PC-3 (cell line): ENCODE data around the gene SDK1. TPM values are rescaled to one million over a fixed set of nuclear protein-coding genes. Genes with fewer than 3 reads are reported as not detected.
"Not testable (repeated sequence)": the region's sequence is repeated elsewhere in the genome, so short reads cannot be mapped to it uniquely, and the experiment has no call there.

ENCODE experiments used
- ATAC-seq: fragments of 200-7000 bp; cut with Tn5 transposase; 2 replicates; pipeline ENCODE4 v1.9.1; 2020; ENCODE audit warnings: mild to moderate bottlenecking, moderate library complexity
- BruUV-seq: library from RNA; stranded (reverse); fragments of 400-500 nt; replicated peaks from 2 replicates; lab custom pipeline; 2021; lab: Mats Ljungman, UMichigan
- CTCF ChIA-PET: fragments of 300-600 bp; sonication (Branson Sonifier 250); formaldehyde crosslinking; loops from one replicate; lab custom pipeline; 2022; ENCODE audit warnings: antibody characterized with exemption; lab: Charles Lee
- POLR2A ChIA-PET: fragments of 300-600 bp; sonication (Branson Sonifier 250); formaldehyde crosslinking; loops from one replicate; lab custom pipeline; 2022; ENCODE audit warnings: antibody characterized with exemption; ENCODE audit not compliant: unreplicated experiment; lab: Charles Lee
- DNase-seq: peaks from one replicate; pipeline ENCODE4 v3.0.0-alpha.2; 2015
- H2AFZ ChIP-seq: fragments of 300-600 bp; sonication (generic); 2 replicates; pipeline ENCODE4 v1.6.0; 2016; ENCODE audit warnings: antibody characterized with exemption, low read length
- H3F3A ChIP-seq: fragments of 300-600 bp; sonication (generic); one replicate; pipeline ENCODE4 v1.6.0; 2017; ENCODE audit warnings: antibody characterized with exemption, low read length, control low read depth, mild to moderate bottlenecking; ENCODE audit not compliant: unreplicated experiment
- H3K27ac ChIP-seq: fragments of 300-600 bp; sonication (generic); 2 replicates; pipeline ENCODE4 v1.5.1; 2016; ENCODE audit warnings: mild to moderate bottlenecking, low read length
- H3K27me3 ChIP-seq: fragments of 300-600 bp; sonication (generic); 2 replicates; pipeline ENCODE4 v1.6.1; 2016; ENCODE audit warnings: low read length, mixed read lengths
- H3K36me3 ChIP-seq: fragments of 300-600 bp; sonication (generic); 2 replicates; pipeline ENCODE4 v1.6.1; 2016; ENCODE audit warnings: low read depth, mixed run types, low read length, mixed read lengths
- H3K4me1 ChIP-seq: fragments of 300-600 bp; sonication (generic); 2 replicates; pipeline ENCODE4 v1.5.1; 2016; ENCODE audit warnings: low read length; ENCODE audit not compliant: insufficient read depth
- H3K4me2 ChIP-seq: fragments of 300-600 bp; sonication (generic); 2 replicates; pipeline ENCODE4 v1.6.0; 2016; ENCODE audit warnings: low read length
- H3K4me3 ChIP-seq: fragments of 300-600 bp; sonication (generic); 2 replicates; pipeline ENCODE4 v1.5.1; 2016; ENCODE audit warnings: mild to moderate bottlenecking, low read length, mixed read lengths
- H3K79me2 ChIP-seq: fragments of 300-600 bp; sonication (generic); 2 replicates; pipeline ENCODE4 v1.6.1; 2017; ENCODE audit warnings: low read length, mixed read lengths
- H3K9ac ChIP-seq: fragments of 300-600 bp; sonication (generic); 2 replicates; pipeline ENCODE4 v1.6.0; 2016; ENCODE audit warnings: mild to moderate bottlenecking, low read length
- H3K9me2 ChIP-seq: fragments of 300-600 bp; sonication (generic); replicated peaks from 2 replicates; pipeline ENCODE4 v1.6.1; 2016; ENCODE audit warnings: mixed run types, low read length, mixed read lengths
- H3K9me3 ChIP-seq: fragments of 300-600 bp; sonication (generic); 2 replicates; pipeline ENCODE4 v1.6.1; 2016; ENCODE audit warnings: low read length, mixed read lengths
- H4K20me1 ChIP-seq: fragments of 300-600 bp; sonication (generic); 2 replicates; pipeline ENCODE4 v1.6.1; 2016; ENCODE audit warnings: low read length, mixed read lengths
- CTCF ChIP-seq: fragments of 300-600 bp; sonication (generic); conservative IDR thresholded peaks from 2 replicates; pipeline ENCODE4 v1.5.1; 2017; ENCODE audit warnings: antibody characterized with exemption, low read depth, mild to moderate bottlenecking, low read length
- EZH2 ChIP-seq: fragments of 300-600 bp; sonication (generic); IDR thresholded peaks from one replicate; pipeline ENCODE4 v1.6.1; 2017; ENCODE audit warnings: antibody characterized with exemption, mild to moderate bottlenecking, low read length; ENCODE audit not compliant: unreplicated experiment
- EZH2phosphoT487 ChIP-seq: fragments of 300-600 bp; sonication (generic); IDR thresholded peaks from 2 replicates; pipeline ENCODE4 v1.6.1; 2018; ENCODE audit warnings: mild to moderate bottlenecking, antibody characterized with exemption, low read length, borderline replicate concordance
- intact Hi-C: fragments of 100-400 bp; cut with micrococcal nuclease; formaldehyde crosslinking; loops from 2 replicates; pipeline ENCODE4 v1.9.0; 2023
- total RNA-seq: library from RNA; depleted of rRNA; stranded (reverse); fragments of >200 nt; gene quantifications from 2 replicates; pipeline ENCODE4 v1.2.3, GENCODE V29; 2014

The SDK1 gene
- total RNA-seq, 1 experiment from 2014 or later, result 2.8 TPM

DNA sequence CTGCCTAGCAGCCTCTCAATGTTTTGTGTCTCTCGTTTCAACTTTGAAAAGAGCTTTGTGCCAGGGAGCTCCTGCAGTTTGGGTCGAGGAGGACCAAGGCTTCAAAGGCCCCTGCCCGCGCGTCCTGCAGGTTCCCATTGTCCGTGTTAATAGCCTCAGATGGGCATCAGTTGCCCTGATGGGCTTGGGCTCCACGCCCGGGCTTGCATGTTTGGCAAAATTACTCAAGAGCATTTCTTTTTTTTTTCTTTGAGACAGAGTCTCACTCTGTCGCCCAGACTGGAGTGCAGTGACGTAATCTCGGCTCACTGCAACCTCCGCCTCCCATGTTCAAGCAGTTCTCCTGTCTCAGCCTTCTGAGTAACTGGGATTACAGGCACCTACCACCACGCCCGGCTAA is 636.6 kb downstream of the SDK1 start:
- DNase-seq (no peak), ATAC-seq (no peak)
- TF ChIP-seq CTCF, result no peak
- TF ChIP-seq EZH2, result no peak
- no peak for TF ChIP-seq EZH2phosphoT487
- Histone ChIP-seq H3K4me3 (no peak overlapping the region), H3K9me3 (no peaks in the 10 kb centered on the region), H3K27ac (no peak overlapping the region), H3K9ac (no peak overlapping the region), H2AFZ (no peak overlapping the region), H3K4me1 (no peaks in the 10 kb centered on the region), H4K20me1 (no peaks in the 10 kb centered on the region), H3K9me2 (no peaks in the 10 kb centered on the region), H3K79me2 (no peaks in the 10 kb centered on the region), H3K27me3 (no peaks in the 10 kb centered on the region), H3F3A (no peaks in the 10 kb centered on the region), H3K36me3 (no peaks in the 10 kb centered on the region), H3K4me2 (no peak overlapping the region)
- POLR2A ChIA-PET, result no interaction called here
- CTCF ChIA-PET, result no interaction called here
- BruUV-seq, result no TSS peak
- intact Hi-C loops, result no loop called here

DNA sequence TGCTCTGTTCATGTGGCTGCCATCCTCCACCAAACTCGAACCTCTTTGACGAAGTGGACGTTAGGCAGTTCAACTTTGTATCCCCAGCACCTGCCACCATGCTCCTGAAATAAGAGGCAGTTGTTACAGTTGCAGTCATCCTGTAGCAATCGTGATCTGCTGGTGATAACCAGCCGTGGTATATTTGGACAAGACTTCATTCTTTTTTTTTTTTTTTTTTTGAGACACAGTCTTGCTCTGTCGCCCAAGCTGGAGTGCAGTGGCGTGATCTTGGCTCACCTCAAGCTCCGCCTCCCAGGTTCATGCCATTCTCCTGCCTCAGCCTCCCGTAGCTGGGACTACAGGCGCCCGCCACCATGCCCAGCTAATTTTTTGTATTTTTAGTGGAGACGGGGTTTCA is 640.7 kb downstream of the SDK1 start:
- H3K4me3 ChIP-seq, H3K4me1 ChIP-seq, CTCF ChIA-PET, H3K27me3 ChIP-seq, H3K27ac ChIP-seq, H3K9me2 ChIP-seq, H3K9me3 ChIP-seq, H2AFZ ChIP-seq, intact Hi-C loops, H3F3A ChIP-seq, H3K9ac ChIP-seq, POLR2A ChIA-PET, H3K79me2 ChIP-seq, ATAC-seq, H3K36me3 ChIP-seq, H4K20me1 ChIP-seq, DNase-seq, H3K4me2 ChIP-seq, BruUV-seq: not testable (repeated sequence)

- Histone ChIP-seq H3K36me3 (no peaks in the 10 kb centered on the region), H3K9me3 (no peaks in the 10 kb centered on the region), H3K27ac (no peak overlapping the region), H3F3A (no peaks in the 10 kb centered on the region), H3K27me3 (no peaks in the 10 kb centered on the region), H2AFZ (no peak overlapping the region), H3K4me1 (no peaks in the 10 kb centered on the region), H4K20me1 (no peaks in the 10 kb centered on the region), H3K9ac (no peak overlapping the region), H3K4me2 (no peak overlapping the region), H3K79me2 (no peaks in the 10 kb centered on the region), H3K9me2 (no peaks in the 10 kb centered on the region), H3K4me3 (no peak overlapping the region)
- BruUV-seq, result no TSS peak
- ATAC-seq (no peak), DNase-seq (no peak)
- intact Hi-C loops, result no loop called here
- CTCF ChIA-PET, result no interaction called here
- TF ChIP-seq EZH2 (no peak), EZH2phosphoT487 (no peak), CTCF (no peak)
- POLR2A ChIA-PET, result no interaction called here
Measured at GRCh38 chr7:3942276-3942675, 641.2 kb downstream of the SDK1 start.
